Activated CD8-positive, alpha-beta T cell treated with anti-CD3 and anti-CD28 coated beads, Interleukin-2, amount 10 ng/mL, durations not matched to agents 7 days and 5 days (primary cell): ENCODE data around the gene MCTP2. TPM values are rescaled to one million over a fixed set of nuclear protein-coding genes. Genes with fewer than 3 reads are reported as not detected.
A peak's percentile ranks its signal among the peaks of the same experiment; 100 is the strongest.

Source experiments
- ATAC-seq: fragments of 150-1000 bp; cut with Tn5 transposase; one replicate; pipeline ENCODE4 v1.10.0; 2021; ENCODE audit warnings: moderate library complexity
- CTCF ChIA-PET: fragments of 350-600 bp; sonication (Branson Sonifier 250); formaldehyde crosslinking; loops from one replicate; lab custom pipeline; 2021; ENCODE audit warnings: antibody characterized with exemption; lab: Charles Lee
- POLR2A ChIA-PET: fragments of 350-600 bp; sonication (Branson Sonifier 250); formaldehyde crosslinking; loops from one replicate; lab custom pipeline; 2021; ENCODE audit warnings: antibody characterized with exemption; lab: Charles Lee
- DNase-seq: peaks from one replicate; pipeline ENCODE4 v3.0.0-alpha.2; 2020
- H3K27ac Mint-ChIP-seq: one replicate; pipeline ENCODE4 v1.8.0; 2021; ENCODE audit warnings: mild to moderate bottlenecking, mixed read lengths
- H3K27me3 Mint-ChIP-seq: one replicate; pipeline ENCODE4 v1.8.0; 2021; ENCODE audit warnings: low read depth, mixed read lengths
- H3K36me3 Mint-ChIP-seq: one replicate; pipeline ENCODE4 v1.8.0; 2021; ENCODE audit warnings: low read depth, mixed read lengths
- H3K4me1 Mint-ChIP-seq: one replicate; pipeline ENCODE4 v1.8.0; 2021; ENCODE audit warnings: low read depth, mixed read lengths
- H3K4me3 Mint-ChIP-seq: one replicate; pipeline ENCODE4 v1.8.0; 2021; ENCODE audit warnings: mild to moderate bottlenecking, mixed read lengths
- H3K9me3 Mint-ChIP-seq: one replicate; pipeline ENCODE4 v1.8.0; 2022; ENCODE audit warnings: mixed read lengths; ENCODE audit not compliant: insufficient read depth
- total RNA-seq, 2 experiments: library from RNA; stranded (reverse); gene quantifications; one replicate each; pipeline ENCODE4 v1.2.3, GENCODE V29; 2021

The MCTP2 gene
- total RNA-seq, 2 experiments from 2014 or later = 26.2 to 26.9 TPM

GRCh38 chr15:94381384-94381783, 150.0 kb downstream of the MCTP2 start:
- H3K4me3 Mint-ChIP-seq = no peak overlapping the region
- CTCF ChIA-PET = no interaction called here
- no peaks in the 10 kb centered on the region for H3K9me3 Mint-ChIP-seq
- no peaks in the 10 kb centered on the region for H3K27me3 Mint-ChIP-seq
- H3K27ac Mint-ChIP-seq = no peak overlapping the region
- no peaks in the 10 kb centered on the region for H3K4me1 Mint-ChIP-seq
- POLR2A ChIA-PET = no interaction called here
- DNase-seq (no peak), ATAC-seq (no peak)
- peaks cover 12% of the 10 kb centered on the region for H3K36me3 Mint-ChIP-seq

- H3K27ac Mint-ChIP-seq = no peak overlapping the region
- no peak overlapping the region for H3K4me3 Mint-ChIP-seq
- POLR2A ChIA-PET = no interaction called here
- H3K27me3 Mint-ChIP-seq = no peaks in the 10 kb centered on the region
- peaks cover 14% of the 10 kb centered on the region for H3K4me1 Mint-ChIP-seq
- H3K36me3 Mint-ChIP-seq = peaks cover 12% of the 10 kb centered on the region
- ATAC-seq (no peak), DNase-seq (no peak)
- CTCF ChIA-PET = interaction anchor here (0.9 kb wide), 1 partner anchor 29 kb away, joined by 3 read pairs; no protein-coding TSS in a partner anchor
- no peaks in the 10 kb centered on the region for H3K9me3 Mint-ChIP-seq
These were observed 151.7 kb downstream of the MCTP2 start for GRCh38 chr15:94383041-94383440.

GRCh38 chr15:94383706-94384105, 152.3 kb downstream of the MCTP2 start:
- H3K27me3 Mint-ChIP-seq = no peaks in the 10 kb centered on the region
- H3K9me3 Mint-ChIP-seq = no peaks in the 10 kb centered on the region
- H3K27ac Mint-ChIP-seq = no peak overlapping the region
- ATAC-seq (no peak), DNase-seq (no peak)
- ChIA-PET POLR2A (no interaction called here), CTCF (no interaction called here)
- H3K4me3 Mint-ChIP-seq = no peak overlapping the region
- peaks cover 19% of the 10 kb centered on the region for H3K4me1 Mint-ChIP-seq
- H3K36me3 Mint-ChIP-seq = peaks cover 14% of the 10 kb centered on the region

- Mint-ChIP-seq H3K4me3 (no peak overlapping the region), H3K4me1 (peaks cover 27% of the 10 kb centered on the region), H3K36me3 (peaks cover 22% of the 10 kb centered on the region), H3K9me3 (no peaks in the 10 kb centered on the region), H3K27me3 (no peaks in the 10 kb centered on the region), H3K27ac (no peak overlapping the region)
- ChIA-PET POLR2A (no interaction called here), CTCF (interaction anchor here (0.7 to 1.1 kb wide), 2 partner anchors 27 to 222 kb away, joined by 3 read pairs; no protein-coding TSS in a partner anchor)
- ATAC-seq (no peak), DNase-seq (no peak)
These were observed 154.1 kb downstream of the MCTP2 start for GRCh38 chr15:94385441-94385840.

- no peak overlapping the region for H3K27ac Mint-ChIP-seq
- no peak for ATAC-seq
- H3K4me1 Mint-ChIP-seq = peaks cover 27% of the 10 kb centered on the region
These were observed 155.0 kb downstream of the MCTP2 start for GRCh38 chr15:94386351-94386750.

GRCh38 chr15:94387442-94387841, 156.1 kb downstream of the MCTP2 start:
- POLR2A ChIA-PET = interaction anchor here (0.8 kb wide), 1 partner anchor 64 kb away, joined by 3 read pairs; no protein-coding TSS in a partner anchor
- no peak for DNase-seq
- Mint-ChIP-seq H3K36me3 (peaks cover 25% of the 10 kb centered on the region), H3K9me3 (no peaks in the 10 kb centered on the region), H3K27me3 (no peaks in the 10 kb centered on the region), H3K4me1 (peaks cover 27% of the 10 kb centered on the region), H3K27ac (peak overlapping the region; percentile 80), H3K4me3 (peak overlapping the region; percentile 15)
- CTCF ChIA-PET = interaction anchor here (1.1 to 2.2 kb wide), 3 partner anchors 11 to 224 kb away, joined by 3 to 7 read pairs (median 4); no protein-coding TSS in a partner anchor
- ATAC-seq = no peak

More at GRCh38 chr15:94386351-94386750, 155.0 kb downstream of the MCTP2 start:
- POLR2A ChIA-PET = no interaction called here
- no peak overlapping the region for H3K4me3 Mint-ChIP-seq
- no peaks in the 10 kb centered on the region for H3K27me3 Mint-ChIP-seq
- CTCF ChIA-PET = interaction anchor here (0.7 to 1.1 kb wide), 2 partner anchors 26 to 222 kb away, joined by 3 read pairs; no protein-coding TSS in a partner anchor
- no peak for DNase-seq
- H3K36me3 Mint-ChIP-seq = peaks cover 22% of the 10 kb centered on the region
- H3K9me3 Mint-ChIP-seq = no peaks in the 10 kb centered on the region

- Mint-ChIP-seq H3K4me1 (peaks cover 27% of the 10 kb centered on the region), H3K27me3 (no peaks in the 10 kb centered on the region), H3K4me3 (peak overlapping the region; percentile 15), H3K9me3 (no peaks in the 10 kb centered on the region), H3K27ac (peak overlapping the region; percentile 80), H3K36me3 (peaks cover 25% of the 10 kb centered on the region)
- CTCF ChIA-PET = interaction anchor here (1.1 to 2.2 kb wide), 3 partner anchors 10 to 224 kb away, joined by 3 to 7 read pairs (median 4); no protein-coding TSS in a partner anchor
- ATAC-seq (peak; percentile 75), DNase-seq (peak; percentile 60)
- POLR2A ChIA-PET = interaction anchor here (0.8 kb wide), 1 partner anchor 64 kb away, joined by 3 read pairs; no protein-coding TSS in a partner anchor
These were observed 156.6 kb downstream of the MCTP2 start for GRCh38 chr15:94387849-94388441.

GRCh38 chr15:94395640-94396039, 164.3 kb downstream of the MCTP2 start:
- POLR2A ChIA-PET = no interaction called here
- Mint-ChIP-seq H3K4me3 (no peak overlapping the region), H3K9me3 (no peaks in the 10 kb centered on the region), H3K4me1 (no peaks in the 10 kb centered on the region), H3K27me3 (no peaks in the 10 kb centered on the region), H3K27ac (no peak overlapping the region), H3K36me3 (peaks cover 13% of the 10 kb centered on the region)
- ATAC-seq (no peak), DNase-seq (no peak)
- CTCF ChIA-PET = interaction anchor here (1.5 kb wide), 1 partner anchor 13 kb away, joined by 3 read pairs; no protein-coding TSS in a partner anchor

- no peak for DNase-seq
- H3K36me3 Mint-ChIP-seq = peaks cover 13% of the 10 kb centered on the region
- CTCF ChIA-PET = interaction anchor here (1.7 kb wide), 1 partner anchor 10 kb away, joined by 4 read pairs; no protein-coding TSS in a partner anchor
- POLR2A ChIA-PET = no interaction called here
- H3K4me1 Mint-ChIP-seq = no peaks in the 10 kb centered on the region
- ATAC-seq = no peak
- H3K27ac Mint-ChIP-seq = no peak overlapping the region
- H3K9me3 Mint-ChIP-seq = no peaks in the 10 kb centered on the region
- H3K4me3 Mint-ChIP-seq = no peak overlapping the region
- H3K27me3 Mint-ChIP-seq = no peaks in the 10 kb centered on the region
These were observed 166.0 kb downstream of the MCTP2 start for GRCh38 chr15:94397337-94397736.

- Mint-ChIP-seq H3K4me3 (no peak overlapping the region), H3K36me3 (peaks cover 17% of the 10 kb centered on the region), H3K27me3 (no peaks in the 10 kb centered on the region), H3K27ac (no peak overlapping the region), H3K9me3 (no peaks in the 10 kb centered on the region), H3K4me1 (no peaks in the 10 kb centered on the region)
- no peak for DNase-seq
- POLR2A ChIA-PET = no interaction called here
- ATAC-seq = no peak
- CTCF ChIA-PET = interaction anchor here (1.7 kb wide), 1 partner anchor 11 kb away, joined by 4 read pairs; no protein-coding TSS in a partner anchor
These were observed 166.6 kb downstream of the MCTP2 start for GRCh38 chr15:94398001-94398400.

GRCh38 chr15:94400526-94401298, 169.4 kb downstream of the MCTP2 start:
- no peak for DNase-seq
- no peak overlapping the region for H3K4me3 Mint-ChIP-seq
- no peak for ATAC-seq
- no peaks in the 10 kb centered on the region for H3K9me3 Mint-ChIP-seq
- POLR2A ChIA-PET = no interaction called here
- no peaks in the 10 kb centered on the region for H3K4me1 Mint-ChIP-seq
- H3K27me3 Mint-ChIP-seq = no peaks in the 10 kb centered on the region
- CTCF ChIA-PET = interaction anchor here (0.7 kb wide), 1 partner anchor 12 kb away, joined by 4 read pairs; no protein-coding TSS in a partner anchor
- H3K27ac Mint-ChIP-seq = no peak overlapping the region
- peaks cover 27% of the 10 kb centered on the region for H3K36me3 Mint-ChIP-seq
